ENCODE data around the gene STRC.
"Not testable (repeated sequence)": the region's sequence is repeated elsewhere in the genome, so short reads cannot be mapped to it uniquely, and the experiment has no call there.

Gene STRC

DNA sequence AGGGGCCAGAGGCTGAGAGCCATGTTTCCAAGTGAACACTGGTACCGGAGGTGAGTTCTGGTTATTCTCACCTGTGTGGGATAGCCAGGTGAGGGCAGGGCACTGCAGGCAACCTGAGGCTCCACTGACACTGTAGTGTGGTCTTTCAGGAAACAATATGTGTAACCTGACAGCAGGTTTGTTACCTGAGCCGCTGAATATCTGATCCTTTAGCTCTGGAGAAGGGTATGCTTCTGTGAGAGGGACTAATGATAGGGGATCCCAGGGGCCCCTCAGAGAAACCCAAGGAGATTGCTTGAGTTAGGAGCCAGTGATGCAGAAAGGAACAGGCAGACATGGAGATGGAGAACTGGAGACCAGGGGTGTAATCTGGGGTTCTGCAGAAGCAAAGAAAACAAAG lies at the start of gene STRC:
Gene STRC, minus strand, starts transcription at position 101 of the 400 bp plus-strand sequence. Its CDS starts 78 bp downstream, at position 23.
- not testable (repeated sequence) for DNase-seq (ENCODE audit: low spot score)

DNA sequence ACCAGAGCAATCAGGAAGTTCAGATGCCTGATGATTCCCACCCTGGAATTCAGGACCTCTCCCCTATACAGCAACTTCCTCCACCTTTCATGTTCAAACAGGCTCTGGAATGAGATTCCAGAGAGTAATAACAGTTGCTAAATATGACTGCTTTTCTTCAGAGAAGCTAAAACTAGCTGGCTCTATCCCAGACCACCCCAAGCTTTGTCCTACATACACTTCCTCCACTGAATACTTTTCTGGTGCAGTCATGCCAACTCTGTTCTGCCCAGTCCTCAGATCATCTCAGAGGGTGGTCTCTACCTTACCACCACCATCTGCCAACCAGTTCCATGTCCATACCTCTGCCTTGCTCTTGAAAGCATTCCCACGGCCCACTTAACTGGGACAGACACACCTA lies 47.6 kb upstream of the STRC start:
- DNase-seq (ENCODE audit: low spot score), result not testable (repeated sequence)

DNA sequence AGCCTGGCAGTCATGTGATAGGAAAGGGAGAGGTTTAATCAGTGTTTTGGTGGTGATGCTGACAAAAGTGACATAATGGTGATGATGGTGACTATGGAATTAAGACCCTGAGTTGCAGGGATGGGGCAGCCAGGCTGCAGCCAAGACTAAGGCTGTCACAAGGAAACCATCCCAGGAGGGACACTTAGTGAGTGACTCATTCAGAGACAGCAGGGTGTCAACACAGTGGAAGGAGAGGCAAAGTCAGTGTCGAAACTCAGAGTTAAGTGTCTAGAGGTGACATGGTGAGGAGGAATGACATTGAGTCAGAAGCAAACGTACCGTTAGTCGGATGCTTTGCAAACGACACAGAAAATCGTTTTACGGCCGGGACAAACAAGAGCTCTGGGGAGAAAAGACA lies 44.7 kb upstream of the STRC start:
- DNase-seq (ENCODE audit: low spot score), result not testable (repeated sequence)

DNA sequence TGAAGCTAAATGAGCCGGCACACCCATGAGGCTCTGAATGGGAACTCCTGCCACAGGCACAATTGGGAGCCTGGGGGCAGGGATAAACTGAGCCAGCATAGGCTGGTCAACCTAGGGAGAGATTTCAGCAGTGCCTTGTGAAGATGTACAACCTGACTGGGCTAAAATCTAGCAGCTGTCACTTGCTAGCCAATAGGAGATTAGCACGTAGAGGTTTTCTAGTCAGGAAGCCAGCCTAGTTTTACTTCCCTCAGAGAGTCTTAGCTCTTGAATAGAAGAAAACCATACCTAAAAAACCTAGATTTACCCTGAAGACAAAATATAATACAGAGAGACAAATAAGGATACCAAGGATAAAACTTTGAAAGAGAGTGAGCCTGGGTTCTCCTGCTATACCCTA lies 43.7 kb upstream of the STRC start:
- not testable (repeated sequence) for DNase-seq (ENCODE audit: low spot score)

DNA sequence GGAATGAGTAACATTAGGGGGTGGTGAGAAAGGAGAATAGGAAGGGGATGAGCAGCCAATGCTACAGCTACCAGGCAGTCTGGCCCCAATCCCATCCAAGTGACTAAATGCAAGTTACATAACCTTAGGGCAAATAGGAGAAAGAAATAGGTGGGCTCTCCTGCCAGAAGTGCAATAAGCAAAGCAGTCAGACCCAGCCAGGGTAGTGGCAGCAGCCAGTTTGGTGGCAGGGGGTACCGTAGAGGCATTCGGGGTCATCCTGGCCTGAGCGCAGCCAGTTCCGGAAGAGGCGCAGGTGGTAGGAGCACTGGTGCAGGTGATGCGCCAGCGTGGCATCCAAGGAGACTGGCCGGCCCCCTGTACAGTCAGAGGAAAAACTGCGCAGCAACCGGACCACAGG lies 41.1 kb upstream of the STRC start:
- not testable (repeated sequence) for DNase-seq (ENCODE audit: low spot score)

DNA sequence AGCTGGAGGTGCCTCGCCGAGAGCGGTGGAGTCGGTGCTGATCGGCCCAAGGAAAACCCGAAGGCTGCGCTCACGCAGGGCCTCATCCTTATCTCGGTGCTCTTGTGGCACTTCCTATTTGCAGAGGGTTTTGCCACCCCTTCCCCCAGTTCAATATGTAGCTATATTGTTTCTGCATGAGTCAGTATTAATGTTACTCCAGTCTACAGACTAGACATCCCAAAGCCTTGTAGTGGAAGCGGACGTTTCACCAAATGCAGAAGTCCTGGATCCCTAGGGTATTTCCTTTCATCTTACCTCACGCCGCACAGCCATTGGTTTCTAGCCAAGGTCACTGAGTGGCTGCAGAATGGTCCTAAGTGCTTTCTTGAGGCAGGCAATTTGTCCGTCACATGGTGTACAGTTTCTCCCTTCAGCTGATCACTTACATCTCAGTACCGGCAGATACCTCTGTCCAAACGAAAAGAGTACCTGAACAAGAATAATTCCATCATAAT lies 30.9 kb upstream of the STRC start:
- DNase-seq (ENCODE audit: low spot score), result not testable (repeated sequence)

DNA sequence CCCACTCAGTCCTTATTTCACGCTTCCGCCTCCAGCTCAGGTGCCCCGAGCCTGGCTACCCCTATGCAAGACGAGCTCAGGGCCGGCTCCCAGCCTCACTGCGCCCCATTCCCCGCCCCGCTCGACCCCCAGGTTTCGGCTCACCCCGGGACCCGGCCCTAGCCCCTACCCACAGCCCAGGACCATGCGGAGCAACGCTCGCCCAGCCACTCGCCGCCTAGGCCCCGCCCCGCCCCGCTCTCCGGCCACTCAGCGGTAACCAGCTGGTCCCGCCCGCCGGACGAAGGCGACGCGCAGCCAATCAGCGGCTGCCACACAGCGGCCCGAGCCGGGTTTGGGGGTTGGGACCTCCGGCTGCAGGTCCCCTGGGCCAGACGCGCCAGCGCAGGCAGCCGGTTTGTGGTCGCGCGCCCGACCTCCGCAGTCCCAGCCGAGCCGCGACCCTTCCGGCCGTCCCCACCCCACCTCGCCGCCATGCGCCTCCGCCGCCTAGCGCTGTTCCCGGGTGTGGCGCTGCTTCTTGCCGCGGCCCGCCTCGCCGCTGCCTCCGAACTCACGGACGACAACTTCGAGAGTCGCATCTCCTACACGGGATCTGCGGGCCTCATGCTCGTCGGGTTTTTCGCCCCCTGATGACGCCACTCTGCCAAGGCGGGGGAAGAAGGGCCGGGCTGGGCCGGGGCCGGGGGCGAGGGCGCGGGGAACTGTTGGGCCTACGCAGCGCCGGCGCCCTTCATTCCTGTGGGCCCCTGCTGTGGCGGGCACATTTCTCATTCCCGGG lies 30.2 kb upstream of the STRC start, which contains the start of gene CATSPER2:
Gene CATSPER2, minus strand, starts transcription at position 196 of the 781 bp plus-strand sequence. CDS start 783 bp downstream, outside the sequence.
- DNase-seq (ENCODE audit: low spot score), result peak; percentile 6

DNA sequence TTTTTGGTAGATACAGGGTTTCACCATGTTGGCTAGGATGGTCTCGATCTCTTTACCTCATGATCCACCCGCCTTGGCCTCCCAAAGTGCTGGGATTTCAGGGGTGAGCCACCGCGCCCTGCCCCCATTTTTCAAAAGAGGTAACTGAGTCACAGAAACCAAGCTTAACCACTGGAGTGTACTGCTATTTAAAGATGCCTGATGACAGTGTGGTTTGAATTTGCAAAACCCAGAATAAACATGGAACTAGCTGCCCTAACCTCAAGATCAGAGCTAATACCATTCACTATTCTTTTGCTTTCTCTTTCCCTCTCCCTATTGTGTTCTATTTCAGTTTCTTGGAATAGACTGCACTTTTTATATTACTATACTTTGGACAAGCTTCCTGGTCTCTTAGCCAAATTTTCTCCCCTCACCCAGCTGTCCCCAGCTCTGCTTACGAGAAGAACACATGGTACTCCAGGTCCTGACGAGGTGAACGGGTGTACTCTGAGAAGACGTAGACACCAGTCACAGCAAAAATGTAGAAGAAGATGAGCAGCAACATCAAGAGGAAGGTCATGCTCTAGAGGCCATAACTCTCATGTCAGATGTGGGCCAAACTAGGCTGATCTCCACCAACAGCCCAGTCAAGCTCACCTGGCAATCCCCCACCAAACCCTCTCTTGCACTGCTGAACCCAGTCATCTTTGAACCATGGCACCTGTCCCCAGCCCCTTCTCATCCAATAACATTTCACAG lies 20.0 kb upstream of the STRC start:
- not testable (repeated sequence) for DNase-seq (ENCODE audit: low spot score)

DNA sequence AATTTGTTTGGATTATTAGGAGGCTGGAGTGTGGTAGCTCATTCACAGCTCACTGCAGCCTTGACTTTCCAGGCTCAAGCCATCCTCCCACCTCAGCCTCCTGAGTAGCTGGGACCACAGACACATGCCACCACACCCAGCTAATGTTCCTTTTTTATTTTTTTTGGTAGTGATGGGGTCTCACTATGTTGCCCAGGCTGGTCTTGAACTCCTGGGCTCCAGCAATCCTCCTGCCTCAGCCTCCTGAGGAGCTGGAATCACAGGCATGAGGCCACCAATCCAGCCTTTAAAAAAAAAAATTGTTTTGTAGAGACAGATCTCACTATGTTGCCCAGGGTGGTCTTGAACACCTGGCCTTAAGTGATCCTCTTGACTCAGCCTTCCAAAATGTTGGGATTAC lies 8.3 kb upstream of the STRC start:
- DNase-seq (ENCODE audit: low spot score), result not testable (repeated sequence)

DNA sequence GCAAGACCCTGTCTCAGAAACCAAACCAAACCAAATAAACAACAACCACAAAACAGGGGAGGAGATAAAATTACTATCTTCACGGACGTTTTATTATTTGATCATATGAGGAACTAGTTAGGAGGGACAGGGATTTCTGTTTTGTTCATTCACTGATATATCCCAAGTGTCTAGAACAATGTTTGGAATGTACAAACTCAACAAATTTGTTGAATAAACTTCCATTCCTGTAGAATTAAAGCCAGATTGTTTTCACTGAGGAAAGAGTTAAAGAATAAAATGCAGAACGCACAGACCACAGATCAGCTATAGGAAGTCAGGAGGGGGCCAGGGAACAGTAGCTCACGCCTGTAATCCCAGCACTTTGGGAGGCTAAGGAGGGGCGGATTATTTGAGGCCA lies 6.5 kb upstream of the STRC start:
- no peak for DNase-seq (ENCODE audit: low spot score)

DNA sequence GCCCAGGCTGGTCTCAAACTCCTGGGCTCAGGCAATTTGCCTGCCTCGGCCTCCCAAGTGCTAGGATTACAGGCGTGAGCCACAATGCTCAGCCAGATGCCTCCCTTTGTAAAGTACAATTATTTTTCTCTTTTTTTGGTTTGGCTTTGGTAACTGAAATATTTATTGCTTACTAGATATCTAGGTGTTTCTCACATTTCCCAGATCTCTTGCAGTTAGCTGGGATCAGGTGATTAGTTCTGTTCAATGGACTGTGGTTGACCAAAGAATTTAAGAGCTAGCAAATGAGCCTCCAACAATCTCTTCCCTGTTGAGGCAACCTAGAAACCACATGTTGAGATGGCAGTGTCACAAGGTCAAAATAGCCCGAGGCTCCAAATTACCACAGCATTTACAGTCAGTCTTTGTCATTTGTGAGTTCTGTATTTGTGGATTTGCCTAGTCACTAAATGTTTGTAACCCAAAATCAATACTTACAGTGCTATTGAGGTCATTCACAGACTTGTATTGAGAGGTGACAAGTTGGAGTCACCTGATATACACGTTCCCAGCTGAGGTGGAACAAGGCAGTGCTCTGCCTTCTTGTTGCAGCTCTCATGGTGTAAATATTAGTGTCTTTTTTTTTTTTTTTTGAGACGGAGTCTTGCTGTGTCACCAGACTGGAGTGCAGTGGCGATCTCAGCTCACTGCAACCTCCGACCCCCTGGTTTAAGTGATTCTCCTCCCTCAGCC lies 3.6 kb upstream of the STRC start:
- DNase-seq (ENCODE audit: low spot score), result not testable (repeated sequence)

DNA sequence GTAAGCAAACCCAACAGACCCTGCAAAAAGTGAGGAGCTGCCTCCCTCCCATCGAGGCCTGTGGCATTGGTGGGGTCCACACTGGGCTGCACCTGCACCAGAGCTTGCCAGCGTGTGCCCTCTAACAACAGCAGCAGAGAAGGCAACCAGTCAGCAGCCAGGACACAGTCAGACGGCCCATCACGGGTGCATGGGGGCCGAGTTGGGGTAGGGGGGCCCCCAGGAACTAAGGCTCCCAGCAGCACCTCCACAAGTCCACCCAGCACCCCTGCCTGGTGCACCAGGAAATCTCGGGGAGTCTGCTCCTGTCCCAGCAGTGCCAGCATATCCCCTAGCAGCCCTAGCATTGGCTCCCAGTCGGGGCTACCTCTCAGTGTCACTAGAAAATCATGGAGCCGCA lies 850 bp downstream of the STRC start:
- DNase-seq (ENCODE audit: low spot score), result not testable (repeated sequence)

DNA sequence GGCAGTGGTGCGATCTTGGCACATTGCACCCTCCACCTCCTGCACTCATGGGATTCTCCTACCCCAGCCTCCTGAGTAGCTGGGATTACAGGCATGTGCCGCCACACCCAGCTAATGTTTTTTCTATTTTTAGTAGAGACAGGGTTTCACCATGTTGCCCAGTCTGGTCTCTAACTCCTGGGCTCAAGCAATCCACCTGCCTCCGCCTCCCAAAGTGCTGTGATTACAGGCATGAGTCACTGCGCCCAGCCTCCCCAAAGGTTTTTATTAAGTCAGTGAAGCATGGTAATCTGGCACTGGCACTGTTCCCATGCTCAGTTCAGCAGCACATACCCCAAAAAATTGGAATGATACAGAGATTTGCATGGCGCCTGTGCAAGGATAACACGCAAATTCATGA lies 16.4 kb downstream of the STRC start:
- DNase-seq (ENCODE audit: low spot score), result not testable (repeated sequence)

DNA sequence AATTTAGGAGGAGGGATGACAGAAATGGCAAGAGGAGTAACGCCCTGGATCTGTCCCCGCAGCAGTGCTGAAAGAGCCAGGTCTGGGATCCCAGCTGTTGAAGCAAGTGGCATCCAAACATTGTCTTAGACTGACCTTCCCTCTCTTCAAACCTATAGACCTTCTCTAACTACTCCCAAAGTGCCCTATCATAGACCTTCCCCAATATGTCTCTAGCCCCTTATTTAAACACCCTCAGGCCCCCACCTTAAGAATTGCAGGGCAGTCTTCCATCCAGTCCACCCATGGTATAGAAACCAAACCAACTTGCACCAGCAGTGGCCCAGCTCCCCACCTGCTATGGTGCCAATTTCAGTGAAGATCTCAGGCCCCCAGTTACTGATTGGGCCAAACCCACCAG lies 18.4 kb downstream of the STRC start:
- DNase-seq (ENCODE audit: low spot score), result not testable (repeated sequence)

DNA sequence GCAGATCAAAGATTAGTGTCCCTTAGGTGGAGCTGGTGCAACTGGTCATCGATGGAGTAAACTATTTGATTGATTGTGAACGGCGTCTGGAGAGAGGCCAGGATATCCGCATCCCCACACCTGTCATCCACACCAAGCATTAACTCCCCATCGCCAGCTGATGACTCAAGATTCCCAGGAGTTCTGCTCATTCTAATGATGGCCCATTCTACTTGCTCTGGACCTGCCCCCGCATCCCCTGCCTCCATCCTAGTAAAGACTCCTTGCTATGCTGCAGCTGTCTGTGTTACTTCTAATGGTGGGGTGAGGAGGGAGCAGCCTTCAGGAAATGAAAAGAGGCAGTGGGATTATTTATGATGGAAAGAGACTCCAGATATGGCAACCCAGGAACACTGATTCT lies 19.5 kb downstream of the STRC start:
- not testable (repeated sequence) for DNase-seq (ENCODE audit: low spot score)

DNA sequence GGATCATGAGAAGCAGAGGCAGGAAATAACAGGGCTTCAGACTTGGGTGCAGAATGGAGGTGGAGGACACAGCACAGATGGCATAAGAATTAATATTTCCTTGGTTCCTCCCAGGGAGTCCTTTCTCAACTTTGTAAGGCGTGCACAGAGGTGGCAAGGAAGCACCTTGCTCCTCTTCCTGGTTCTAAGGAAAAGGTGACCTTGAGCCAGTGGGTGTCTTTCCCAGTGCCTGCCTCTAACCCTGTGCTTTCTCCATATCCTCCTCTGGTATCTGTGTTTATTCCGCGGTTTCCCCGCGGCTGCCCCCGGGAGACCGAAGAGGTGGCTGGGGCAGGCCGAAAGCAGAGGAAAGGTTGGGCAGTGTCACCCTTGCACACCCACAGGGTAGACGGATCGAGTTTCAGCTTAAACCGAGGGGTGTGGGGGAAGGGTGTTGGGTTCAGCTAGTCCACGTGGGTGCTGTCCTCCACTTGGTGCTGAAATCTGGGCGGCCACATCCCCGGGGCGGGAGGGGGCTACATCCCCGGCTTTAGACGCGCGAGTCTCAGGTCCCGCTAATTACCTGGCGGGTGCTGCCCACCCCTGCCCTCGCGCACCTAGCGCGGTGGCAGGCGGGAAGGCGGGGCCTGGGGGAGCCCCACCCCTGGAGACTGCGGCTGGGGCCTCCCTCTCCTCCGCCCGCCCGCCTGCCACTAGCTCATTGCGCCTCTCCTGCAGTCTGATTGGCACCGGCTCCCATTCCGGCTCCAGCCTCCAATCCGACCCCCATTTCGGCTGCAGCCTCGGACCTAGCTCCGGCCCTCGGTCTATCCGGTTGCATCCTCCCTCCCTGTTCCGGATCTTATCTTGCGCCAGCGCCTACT lies 25.0 kb downstream of the STRC start, which contains the start of gene CKMT1B:
Gene CKMT1B, plus strand, starts transcription at position 700 of the 863 bp plus-strand sequence. CDS start 192 bp downstream, outside the sequence.
- DNase-seq (ENCODE audit: low spot score), result not testable (repeated sequence)

DNA sequence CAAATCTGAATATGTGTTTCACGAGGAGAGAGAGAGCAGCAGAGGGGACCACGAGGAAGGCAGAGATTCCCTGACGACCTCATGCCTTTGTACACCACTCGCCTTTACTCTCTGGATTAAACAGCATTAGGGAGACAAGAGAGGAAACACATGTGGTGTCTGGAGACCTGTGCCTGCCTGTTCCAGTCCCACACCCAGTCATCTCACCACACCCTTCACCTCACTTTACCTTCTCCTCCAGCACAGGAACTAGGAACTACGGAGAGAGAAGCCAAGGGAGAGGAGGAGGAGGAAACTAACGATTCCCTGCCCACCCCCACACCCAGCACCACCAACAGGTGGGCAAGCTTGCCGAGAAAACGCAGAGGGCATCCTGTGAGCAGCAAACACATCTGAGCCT lies 25.8 kb downstream of the STRC start:
- DNase-seq (ENCODE audit: low spot score), result not testable (repeated sequence)

DNA sequence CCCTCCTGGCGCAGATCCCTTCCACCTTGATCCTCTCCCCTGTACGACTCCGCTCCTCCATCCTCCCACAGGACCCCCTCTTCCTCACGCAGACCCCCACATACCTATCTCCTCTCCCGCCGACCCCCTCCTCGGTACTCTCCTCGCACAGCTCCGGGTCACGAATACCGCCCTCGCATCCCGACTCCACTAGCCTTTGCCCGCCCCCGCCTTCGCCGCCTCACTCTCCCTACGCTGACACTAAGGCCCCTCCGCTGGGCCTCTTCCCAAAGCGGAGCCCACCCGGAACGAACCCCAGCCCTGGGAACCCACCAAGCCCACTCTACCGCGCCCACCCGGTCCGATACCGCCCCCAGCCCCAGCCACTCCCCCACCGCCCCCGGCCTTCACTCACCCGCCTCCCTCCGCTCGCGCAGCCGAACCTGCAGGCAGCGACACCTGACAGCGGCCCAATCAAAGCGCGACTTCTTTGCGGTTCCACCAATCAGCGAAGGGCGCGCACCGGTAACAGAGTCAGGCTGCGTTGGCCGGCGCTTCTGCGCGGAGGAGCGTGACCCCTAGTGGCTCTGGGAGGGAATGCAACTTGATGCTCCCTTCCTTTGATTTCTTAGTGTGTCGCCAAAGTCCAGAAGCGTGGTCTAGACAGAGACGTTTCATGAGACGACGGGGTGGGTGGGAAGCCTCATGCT lies 28.7 kb downstream of the STRC start, which contains the start of gene PPIP5K1:
Gene PPIP5K1, minus strand, starts transcription at position 431 of the 689 bp plus-strand sequence. CDS start 5,704 bp downstream, outside the sequence.
- not testable (repeated sequence) for DNase-seq (ENCODE audit: low spot score)

DNA sequence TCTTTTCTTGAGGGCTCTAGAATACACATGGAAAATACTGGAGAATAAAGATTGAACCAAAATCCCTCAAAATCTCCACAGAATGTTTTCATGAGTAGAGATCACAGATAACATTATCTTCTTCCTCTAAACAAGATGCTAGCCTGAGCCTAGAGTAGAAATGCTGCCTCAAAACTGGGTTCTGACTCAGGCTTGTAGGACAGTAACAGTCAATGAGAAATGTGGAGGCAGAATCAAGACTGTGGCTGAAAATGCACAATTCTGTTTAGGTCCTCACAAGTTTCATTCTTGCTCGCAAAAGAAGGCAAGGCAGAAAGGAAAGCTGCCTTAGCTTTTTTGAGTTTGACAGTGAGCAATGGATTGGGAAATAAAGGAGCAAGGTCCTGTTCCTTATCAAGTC lies 44.0 kb downstream of the STRC start:
- DNase-seq (ENCODE audit: low spot score), result not testable (repeated sequence)

DNA sequence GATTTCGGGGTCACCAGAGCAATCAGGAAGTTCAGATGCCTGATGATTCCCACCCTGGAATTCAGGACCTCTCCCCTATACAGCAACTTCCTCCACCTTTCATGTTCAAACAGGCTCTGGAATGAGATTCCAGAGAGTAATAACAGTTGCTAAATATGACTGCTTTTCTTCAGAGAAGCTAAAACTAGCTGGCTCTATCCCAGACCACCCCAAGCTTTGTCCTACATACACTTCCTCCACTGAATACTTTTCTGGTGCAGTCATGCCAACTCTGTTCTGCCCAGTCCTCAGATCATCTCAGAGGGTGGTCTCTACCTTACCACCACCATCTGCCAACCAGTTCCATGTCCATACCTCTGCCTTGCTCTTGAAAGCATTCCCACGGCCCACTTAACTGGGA lies 52.0 kb downstream of the STRC start:
- DNase-seq (ENCODE audit: low spot score), result not testable (repeated sequence)

All from iPS-NIHi11 (cell line).